Measurements from ENCODE around the gene MAD2L2. TPM values are rescaled to one million over a fixed set of nuclear protein-coding genes. Genes with fewer than 3 reads are reported as not detected.
"Not testable (repeated sequence)": the region's sequence is repeated elsewhere in the genome, so short reads cannot be mapped to it uniquely, and the experiment has no call there.

The MAD2L2 gene
- total RNA-seq, 5 donors from 2014 or later (not counting 1 experiment from before 2014, with no cell fraction given) = 22.4 to 28.5 (median 24.0) TPM

DNA sequence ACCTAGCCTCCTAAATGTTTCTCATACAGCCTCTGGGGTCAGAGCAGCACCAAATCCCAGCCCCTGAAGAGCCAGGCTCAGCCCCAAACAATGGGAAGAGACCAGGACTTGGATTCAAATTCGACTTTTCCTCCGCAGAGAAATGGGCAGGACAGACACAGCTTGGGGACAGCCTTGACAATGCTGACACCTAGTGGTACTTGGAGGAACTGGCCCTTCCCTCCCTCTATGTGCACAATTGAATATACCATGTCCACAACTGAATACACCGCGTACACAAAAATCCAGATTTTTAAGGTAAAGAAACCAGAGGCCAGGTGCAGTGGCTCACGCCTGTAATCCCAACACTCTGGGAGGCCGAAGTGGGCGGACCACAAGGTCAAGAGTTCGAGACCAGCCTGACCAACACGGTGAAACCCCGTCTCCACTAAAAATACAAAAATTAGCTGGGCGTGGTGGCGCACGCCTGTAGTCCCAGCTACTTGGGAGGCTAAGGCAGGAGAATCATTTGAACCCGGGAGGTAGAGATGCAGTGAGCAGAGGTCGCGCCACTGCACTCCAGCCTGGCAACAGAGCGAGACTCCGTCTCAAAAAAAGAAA lies 38.4 kb downstream of the MAD2L2 start:
- WGBS (ENCODE audit: insufficient coverage) = 24% methylated on average over 8 of the region's 18 CpGs

GRCh38 chr1:11641776-11642305 lies 39.1 kb downstream of the MAD2L2 start:
- POLR2A ChIA-PET = no interaction called here
- ATAC-seq (replicated peaks in 1 of 4) = no peak
- WGBS (ENCODE audit: insufficient coverage) = 77% methylated on average over 3 of the region's 5 CpGs

More for the DNA sequence above, 38.4 kb downstream of the MAD2L2 start:
- H3K36me3 Mint-ChIP-seq; H3K4me3 ChIP-seq (ENCODE audit: control insufficient read depth in 1 of 2, extremely low read depth in 1 of 2, low read length in 1 of 2); H3K27me3 Mint-ChIP-seq; H3K36me3 ChIP-seq (ENCODE audit: control insufficient read depth in 2 of 2, extremely low read depth in 1 of 2, insufficient read depth in 1 of 2, low read length in 1 of 2); H3K27ac ChIP-seq (ENCODE audit: low read length); H3K27ac Mint-ChIP-seq; H3K9me3 ChIP-seq; H3K4me1 ChIP-seq (ENCODE audit: control insufficient read depth in 1 of 2, extremely low read depth in 1 of 2, insufficient read depth in 2 of 2, low read length in 2 of 2); H3K4me3 Mint-ChIP-seq; H3K9me3 Mint-ChIP-seq; POLR2A ChIA-PET; H3K4me1 Mint-ChIP-seq: not testable (repeated sequence)
- CTCF ChIA-PET = interaction anchor here (0.5 to 4.3 kb wide), 9 partner anchors 22 to 611 kb away, joined by 3 to 24 read pairs (median 6); no protein-coding TSS in a partner anchor
- ATAC-seq (replicated peaks in 1 of 4) (peak; percentile 72 to 76 (median 74)), DNase-seq (peak in 33 of 35 experiments; percentile 12 to 87 (median 60))
- H3K27me3 ChIP-seq (replicated peaks in 1 of 2; ENCODE audit: control insufficient read depth in 2 of 2, extremely low read depth in 1 of 2, insufficient read depth in 2 of 2, low read length in 1 of 2) = peaks cover 0 to 21% of the 10 kb centered on the region in 2 experiments

DNA sequence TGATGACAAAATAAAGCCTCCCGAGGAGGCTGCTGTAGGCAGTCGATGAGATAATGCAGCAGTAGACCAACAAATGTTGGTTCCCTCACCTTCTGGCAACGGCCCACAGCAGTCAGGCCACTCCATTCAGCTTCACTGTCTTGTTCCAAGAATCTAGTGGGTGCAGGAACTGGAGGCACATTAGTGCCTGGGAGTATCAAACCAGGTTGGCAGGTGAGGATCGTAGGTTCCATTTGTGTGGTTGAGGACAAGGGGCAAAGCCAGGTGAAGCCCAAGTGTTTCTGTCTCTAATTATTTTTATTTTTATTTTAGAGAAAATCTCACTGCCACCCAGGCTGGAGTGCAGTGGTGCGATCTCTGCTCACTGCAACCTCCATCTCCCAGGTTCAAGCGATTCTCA lies 40.0 kb downstream of the MAD2L2 start:
- ChIA-PET CTCF (interaction anchor here (1.2 to 4.3 kb wide), 3 partner anchors 23 to 399 kb away, joined by 3 to 24 read pairs (median 7); partner anchors contain the start of gene FBXO6 (in 1 of the 2)), POLR2A (no interaction called here)
- Mint-ChIP-seq H3K27me3 (peaks cover 3 to 16% of the 10 kb centered on the region in 2 donors), H3K36me3 (no peaks in the 10 kb centered on the region), H3K4me1 (peaks cover 0 to 2% (median 0%) of the 10 kb centered on the region in 3 donors), H3K27ac (no peak overlapping the region), H3K9me3 (no peaks in the 10 kb centered on the region), H3K4me3 (no peak overlapping the region)
- no peaks in the 10 kb centered on the region for H3K4me1 ChIP-seq (ENCODE audit: control insufficient read depth in 1 of 2, extremely low read depth in 1 of 2, insufficient read depth in 2 of 2, low read length in 2 of 2)
- H3K9me3 ChIP-seq = no peaks in the 10 kb centered on the region
- no peaks in the 10 kb centered on the region for H3K36me3 ChIP-seq (ENCODE audit: control insufficient read depth in 2 of 2, extremely low read depth in 1 of 2, insufficient read depth in 1 of 2, low read length in 1 of 2)
- H3K27me3 ChIP-seq (replicated peaks in 1 of 2; ENCODE audit: control insufficient read depth in 2 of 2, extremely low read depth in 1 of 2, insufficient read depth in 2 of 2, low read length in 1 of 2) = peaks cover 0 to 31% of the 10 kb centered on the region in 2 experiments
- DNase-seq (no peak), ATAC-seq (replicated peaks in 1 of 4) (no peak)
- H3K27ac ChIP-seq (ENCODE audit: low read length) = no peak overlapping the region
- no peak overlapping the region for H3K4me3 ChIP-seq (ENCODE audit: control insufficient read depth in 1 of 2, extremely low read depth in 1 of 2, low read length in 1 of 2)
- WGBS (ENCODE audit: insufficient coverage) = no CpG with 5 or more reads among the region's 6 CpGs

More at GRCh38 chr1:11641776-11642305, 39.1 kb downstream of the MAD2L2 start:
- Histone ChIP-seq H3K36me3 (ENCODE audit: control insufficient read depth in 2 of 2, extremely low read depth in 1 of 2, insufficient read depth in 1 of 2, low read length in 1 of 2) (no peaks in the 10 kb centered on the region), H3K4me1 (ENCODE audit: control insufficient read depth in 1 of 2, extremely low read depth in 1 of 2, insufficient read depth in 2 of 2, low read length in 2 of 2) (no peaks in the 10 kb centered on the region), H3K27ac (ENCODE audit: low read length) (no peak overlapping the region), H3K27me3 (replicated peaks in 1 of 2; ENCODE audit: control insufficient read depth in 2 of 2, extremely low read depth in 1 of 2, insufficient read depth in 2 of 2, low read length in 1 of 2) (peaks cover 0 to 28% of the 10 kb centered on the region in 2 experiments), H3K4me3 (ENCODE audit: control insufficient read depth in 1 of 2, extremely low read depth in 1 of 2, low read length in 1 of 2) (no peak overlapping the region), H3K9me3 (no peaks in the 10 kb centered on the region)
- DNase-seq = no peak
- H3K4me3 Mint-ChIP-seq = no peak overlapping the region
- peaks cover 0 to 8% of the 10 kb centered on the region in 2 donors for H3K27me3 Mint-ChIP-seq
- H3K27ac Mint-ChIP-seq = no peak overlapping the region
- CTCF ChIA-PET = interaction anchor here (0.6 to 4.3 kb wide), 8 partner anchors 22 to 604 kb away, joined by 3 to 24 read pairs (median 6); partner anchors contain the start of gene FBXO6 (in 1 of the 2)
- no peaks in the 10 kb centered on the region for H3K9me3 Mint-ChIP-seq
- H3K36me3 Mint-ChIP-seq = no peaks in the 10 kb centered on the region
- peaks cover 0 to 2% (median 0%) of the 10 kb centered on the region in 3 donors for H3K4me1 Mint-ChIP-seq

DNA sequence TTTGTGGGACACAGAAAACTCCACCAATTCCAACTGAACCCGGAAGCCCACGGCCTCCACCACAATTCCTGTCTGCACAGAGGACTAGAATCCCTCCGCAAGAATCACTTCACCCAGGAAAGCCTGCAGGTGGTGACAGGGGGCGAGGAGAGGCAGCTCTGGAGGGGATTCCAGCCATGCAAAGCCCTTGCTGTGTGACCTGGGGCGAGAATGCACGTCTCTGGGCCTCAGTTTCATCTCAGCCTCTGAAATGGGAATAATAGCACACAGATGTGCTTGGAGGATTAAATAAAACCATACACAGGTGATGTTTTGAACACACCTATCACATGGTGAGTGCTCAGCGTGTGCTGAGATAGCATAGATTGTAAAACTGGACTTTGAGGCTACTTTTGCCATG lies 40.8 kb downstream of the MAD2L2 start:
- CTCF ChIA-PET = interaction anchor here in 1 of 2 donors (0.6 kb wide), 2 partner anchors 103 to 394 kb away, joined by 7 read pairs; no protein-coding TSS in a partner anchor
- Mint-ChIP-seq H3K27ac (no peak overlapping the region), H3K9me3 (no peaks in the 10 kb centered on the region), H3K27me3 (peaks cover 6 to 20% of the 10 kb centered on the region in 2 donors), H3K36me3 (no peaks in the 10 kb centered on the region), H3K4me1 (peaks cover 0 to 2% (median 0%) of the 10 kb centered on the region in 3 donors), H3K4me3 (no peak overlapping the region)
- ATAC-seq (replicated peaks in 1 of 4) = no peak
- POLR2A ChIA-PET = no interaction called here
- no peak overlapping the region for H3K27ac ChIP-seq (ENCODE audit: low read length)
- no peak overlapping the region for H3K4me3 ChIP-seq (ENCODE audit: control insufficient read depth in 1 of 2, extremely low read depth in 1 of 2, low read length in 1 of 2)
- peaks cover 0 to 34% of the 10 kb centered on the region in 2 experiments for H3K27me3 ChIP-seq (replicated peaks in 1 of 2; ENCODE audit: control insufficient read depth in 2 of 2, extremely low read depth in 1 of 2, insufficient read depth in 2 of 2, low read length in 1 of 2)
- no peak for DNase-seq
- no CpG with 5 or more reads among the region's 7 CpGs for WGBS (ENCODE audit: insufficient coverage)
- H3K36me3 ChIP-seq (ENCODE audit: control insufficient read depth in 2 of 2, extremely low read depth in 1 of 2, insufficient read depth in 1 of 2, low read length in 1 of 2) = no peaks in the 10 kb centered on the region
- H3K9me3 ChIP-seq = no peaks in the 10 kb centered on the region
- no peaks in the 10 kb centered on the region for H3K4me1 ChIP-seq (ENCODE audit: control insufficient read depth in 1 of 2, extremely low read depth in 1 of 2, insufficient read depth in 2 of 2, low read length in 2 of 2)

DNA sequence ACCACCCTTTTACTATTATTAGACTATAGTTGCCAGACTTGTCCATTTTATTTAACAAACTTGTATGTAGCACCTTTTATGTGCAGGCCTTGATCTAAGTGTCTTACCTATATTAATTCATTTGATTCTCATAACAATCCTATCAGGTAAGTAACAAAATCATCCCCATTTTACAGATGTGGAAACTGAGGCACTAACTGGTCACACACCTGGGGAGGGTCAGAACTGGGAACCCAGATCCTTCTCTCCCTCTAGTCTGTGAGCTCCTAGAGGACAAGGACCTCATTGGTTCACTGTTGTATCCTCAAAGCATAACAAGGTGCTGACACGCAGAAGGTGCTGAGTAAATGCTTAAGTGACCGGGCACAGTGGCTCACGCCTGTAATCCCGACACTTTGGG lies 41.6 kb downstream of the MAD2L2 start:
- peaks cover 0 to 2% (median 0%) of the 10 kb centered on the region in 3 donors for H3K4me1 Mint-ChIP-seq
- Histone ChIP-seq H3K4me3 (ENCODE audit: control insufficient read depth in 1 of 2, extremely low read depth in 1 of 2, low read length in 1 of 2) (no peak overlapping the region), H3K36me3 (ENCODE audit: control insufficient read depth in 2 of 2, extremely low read depth in 1 of 2, insufficient read depth in 1 of 2, low read length in 1 of 2) (no peaks in the 10 kb centered on the region), H3K4me1 (ENCODE audit: control insufficient read depth in 1 of 2, extremely low read depth in 1 of 2, insufficient read depth in 2 of 2, low read length in 2 of 2) (no peaks in the 10 kb centered on the region), H3K9me3 (no peaks in the 10 kb centered on the region), H3K27ac (ENCODE audit: low read length) (no peak overlapping the region), H3K27me3 (replicated peaks in 1 of 2; ENCODE audit: control insufficient read depth in 2 of 2, extremely low read depth in 1 of 2, insufficient read depth in 2 of 2, low read length in 1 of 2) (peaks cover 0 to 39% of the 10 kb centered on the region in 2 experiments)
- WGBS (ENCODE audit: insufficient coverage) = 89% methylated on average over 3 of the region's 4 CpGs
- CTCF ChIA-PET = interaction anchor here (0.6 to 0.7 kb wide), 2 partner anchors 67 to 394 kb away, joined by 3 read pairs; no protein-coding TSS in a partner anchor
- POLR2A ChIA-PET = no interaction called here
- H3K27me3 Mint-ChIP-seq = peaks cover 10 to 24% of the 10 kb centered on the region in 2 donors
- ATAC-seq (replicated peaks in 1 of 4) (no peak), DNase-seq (no peak)
- H3K27ac Mint-ChIP-seq = no peak overlapping the region
- no peaks in the 10 kb centered on the region for H3K9me3 Mint-ChIP-seq
- no peak overlapping the region for H3K4me3 Mint-ChIP-seq
- no peaks in the 10 kb centered on the region for H3K36me3 Mint-ChIP-seq

DNA sequence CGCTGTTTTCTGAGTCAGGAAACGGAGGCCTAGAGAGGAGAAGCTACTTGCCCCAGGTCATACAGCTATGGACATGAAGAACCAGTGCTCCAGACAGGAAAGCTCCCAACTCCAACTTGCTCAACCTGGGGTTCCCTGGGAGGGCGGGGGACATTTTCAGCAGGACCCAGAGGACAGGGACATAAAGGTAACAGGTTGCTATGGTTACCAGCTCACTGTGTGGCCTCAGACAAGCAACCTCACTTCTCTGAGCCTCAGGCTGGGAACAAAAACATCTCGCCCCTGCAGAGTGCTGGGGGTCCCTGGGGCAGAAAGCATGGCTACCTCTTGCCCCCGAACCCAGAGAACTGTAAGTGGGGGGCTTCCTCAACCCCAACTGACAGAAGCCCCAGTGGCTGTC lies 42.8 kb downstream of the MAD2L2 start:
- peaks cover 0 to 46% of the 10 kb centered on the region in 2 experiments for H3K27me3 ChIP-seq (replicated peaks in 1 of 2; ENCODE audit: control insufficient read depth in 2 of 2, extremely low read depth in 1 of 2, insufficient read depth in 2 of 2, low read length in 1 of 2)
- no peaks in the 10 kb centered on the region for H3K36me3 ChIP-seq (ENCODE audit: control insufficient read depth in 2 of 2, extremely low read depth in 1 of 2, insufficient read depth in 1 of 2, low read length in 1 of 2)
- H3K9me3 ChIP-seq = no peaks in the 10 kb centered on the region
- DNase-seq (no peak), ATAC-seq (replicated peaks in 1 of 4) (no peak)
- no peaks in the 10 kb centered on the region for H3K4me1 ChIP-seq (ENCODE audit: control insufficient read depth in 1 of 2, extremely low read depth in 1 of 2, insufficient read depth in 2 of 2, low read length in 2 of 2)
- no peak overlapping the region for H3K4me3 ChIP-seq (ENCODE audit: control insufficient read depth in 1 of 2, extremely low read depth in 1 of 2, low read length in 1 of 2)
- WGBS (ENCODE audit: insufficient coverage) = 46% methylated on average over 4 of the region's 5 CpGs
- Mint-ChIP-seq H3K4me3 (no peak overlapping the region), H3K36me3 (no peaks in the 10 kb centered on the region), H3K4me1 (peaks cover 0 to 2% (median 0%) of the 10 kb centered on the region in 3 donors), H3K27me3 (peaks cover 10 to 24% of the 10 kb centered on the region in 2 donors), H3K27ac (no peak overlapping the region), H3K9me3 (no peaks in the 10 kb centered on the region)
- POLR2A ChIA-PET = no interaction called here
- H3K27ac ChIP-seq (ENCODE audit: low read length) = no peak overlapping the region
- CTCF ChIA-PET = interaction anchor here (0.5 kb wide), 2 partner anchors 636 to 851 kb away, joined by 3 to 6 read pairs; no protein-coding TSS in a partner anchor
